OCI-LY3 (cell line): ENCODE measurements around the gene CRYBG1.

Source experiments
- CTCF ChIP-seq: fragments of 200-600, 300-600 bp; sonication (generic); IDR thresholded peaks from 2 replicates; pipeline ENCODE4 v1.5.1; 2014; ENCODE audit warnings: antibody characterized with exemption, low read length, low read depth
- EZH2phosphoT487 ChIP-seq: fragments of 200-600 bp; shearing (Covaris generic); IDR thresholded peaks from 2 replicates; pipeline ENCODE4 v1.6.1; 2018; ENCODE audit warnings: antibody characterized with exemption, mixed run types, low read depth

GRCh38 chr6:106469882-106470281 is 109.4 kb downstream of the CRYBG1 start:
- no peak for TF ChIP-seq CTCF
- TF ChIP-seq EZH2phosphoT487: no peak
